ENCODE data around the gene TRAK1.

DNA sequence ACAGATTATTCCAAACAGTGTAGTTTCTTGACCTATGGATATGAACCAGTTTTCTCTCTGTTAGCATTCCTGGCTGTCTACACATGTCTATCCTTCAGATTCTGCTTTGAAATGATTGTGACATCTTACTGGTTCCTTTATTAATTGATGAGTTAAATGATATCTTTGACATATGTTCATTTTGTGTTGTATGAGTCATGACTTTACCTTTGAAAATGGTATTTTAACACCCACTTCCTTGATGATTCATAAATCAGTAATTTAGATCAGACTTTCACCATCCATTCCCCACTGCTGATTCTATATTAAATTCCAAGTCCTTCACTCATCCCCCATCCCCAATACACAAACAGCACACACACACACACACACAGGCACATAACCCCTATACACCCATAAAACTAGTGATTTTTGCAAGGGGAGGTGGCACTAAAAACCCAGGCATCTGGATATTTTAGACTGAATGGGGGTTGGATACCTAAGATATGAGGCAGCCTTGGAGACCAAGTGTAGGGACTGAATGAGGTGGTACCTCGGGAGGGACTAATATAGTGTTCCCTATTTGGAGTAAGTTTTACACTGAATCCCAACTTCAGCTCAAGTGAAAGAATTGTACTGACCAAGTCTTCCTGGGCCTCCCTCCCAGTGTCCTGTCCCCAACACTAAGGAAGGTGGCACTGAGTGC is 165.1 kb downstream of the TRAK1 start:
- TF ChIP-seq, protein P1, sequence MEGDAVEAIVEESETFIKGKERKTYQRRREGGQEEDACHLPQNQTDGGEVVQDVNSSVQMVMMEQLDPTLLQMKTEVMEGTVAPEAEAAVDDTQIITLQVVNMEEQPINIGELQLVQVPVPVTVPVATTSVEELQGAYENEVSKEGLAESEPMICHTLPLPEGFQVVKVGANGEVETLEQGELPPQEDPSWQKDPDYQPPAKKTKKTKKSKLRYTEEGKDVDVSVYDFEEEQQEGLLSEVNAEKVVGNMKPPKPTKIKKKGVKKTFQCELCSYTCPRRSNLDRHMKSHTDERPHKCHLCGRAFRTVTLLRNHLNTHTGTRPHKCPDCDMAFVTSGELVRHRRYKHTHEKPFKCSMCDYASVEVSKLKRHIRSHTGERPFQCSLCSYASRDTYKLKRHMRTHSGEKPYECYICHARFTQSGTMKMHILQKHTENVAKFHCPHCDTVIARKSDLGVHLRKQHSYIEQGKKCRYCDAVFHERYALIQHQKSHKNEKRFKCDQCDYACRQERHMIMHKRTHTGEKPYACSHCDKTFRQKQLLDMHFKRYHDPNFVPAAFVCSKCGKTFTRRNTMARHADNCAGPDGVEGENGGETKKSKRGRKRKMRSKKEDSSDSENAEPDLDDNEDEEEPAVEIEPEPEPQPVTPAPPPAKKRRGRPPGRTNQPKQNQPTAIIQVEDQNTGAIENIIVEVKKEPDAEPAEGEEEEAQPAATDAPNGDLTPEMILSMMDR (IDR thresholded peaks at IDR 0.05): no peak
- TF ChIP-seq POLR2A (IDR thresholded peaks at IDR 0.05): no peak
